ENCODE data around the gene MYCBPAP. TPM values are rescaled to one million over a fixed set of nuclear protein-coding genes. Genes with fewer than 3 reads are reported as not detected.

The MYCBPAP gene
- total RNA-seq, 1 donor from 2014 or later, result 1.3 TPM

- no peak for TF ChIP-seq CTCF (IDR thresholded peaks at IDR 0.05)
- intact Hi-C loops (cut with DNase I), result no loop called here
- Histone ChIP-seq H3K36me3 (peaks cover 13% of the 10 kb centered on the region), H3K27ac (no peak overlapping the region), H3K27me3 (peaks cover 12% of the 10 kb centered on the region), H3K4me3 (no peak overlapping the region), H3K9me3 (no peaks in the 10 kb centered on the region), H3K4me1 (peaks cover 6% of the 10 kb centered on the region)
- DNase-seq (no peak), ATAC-seq (no peak)
Measured at GRCh38 chr17:50466371-50467113, 41.7 kb upstream of the MYCBPAP start.

GRCh38 chr17:50467114-50467854, 41.0 kb upstream of the MYCBPAP start:
- TF ChIP-seq CTCF (IDR thresholded peaks at IDR 0.05), result no peak
- DNase-seq (no peak), ATAC-seq (no peak)
- H3K4me3 ChIP-seq, result no peak overlapping the region
- no peaks in the 10 kb centered on the region for H3K9me3 ChIP-seq
- H3K27ac ChIP-seq, result no peak overlapping the region
- peaks cover 13% of the 10 kb centered on the region for H3K36me3 ChIP-seq
- H3K4me1 ChIP-seq, result peaks cover 6% of the 10 kb centered on the region
- H3K27me3 ChIP-seq, result peaks cover 12% of the 10 kb centered on the region
- intact Hi-C loops (cut with DNase I), result no loop called here

- Histone ChIP-seq H3K27ac (no peak overlapping the region), H3K4me1 (peaks cover 6% of the 10 kb centered on the region), H3K27me3 (peaks cover 12% of the 10 kb centered on the region), H3K36me3 (peaks cover 7% of the 10 kb centered on the region), H3K4me3 (no peak overlapping the region), H3K9me3 (no peaks in the 10 kb centered on the region)
- intact Hi-C loops (cut with DNase I), result no loop called here
- TF ChIP-seq CTCF (IDR thresholded peaks at IDR 0.05), result no peak
- no peak for DNase-seq
- ATAC-seq, result no peak
Measured at GRCh38 chr17:50467855-50468303, 40.4 kb upstream of the MYCBPAP start.

GRCh38 chr17:50468304-50469207, 39.7 kb upstream of the MYCBPAP start, which contains the start of gene CHAD:
Gene CHAD (minus strand): TSS chr17:50468880. CDS start chr17:50468813, 67 bp downstream.
- no peak within 1 kb of the TSS for H3K27ac ChIP-seq
- no peak for DNase-seq
- H3K9me3 ChIP-seq, result no peaks in the 10 kb centered on the region
- H3K36me3 ChIP-seq, result peaks cover 5% of the 10 kb centered on the region
- H3K4me1 ChIP-seq, result peaks cover 6% of the 10 kb centered on the region
- H3K27me3 ChIP-seq, result peaks cover 12% of the 10 kb centered on the region
- no peak for TF ChIP-seq CTCF (IDR thresholded peaks at IDR 0.05)
- no peak for ATAC-seq
- H3K4me3 ChIP-seq, result peak within 1 kb of the TSS; percentile 14
- intact Hi-C loops (cut with DNase I), result no loop called here

GRCh38 chr17:50469208-50469605, 39.0 kb upstream of the MYCBPAP start:
- TF ChIP-seq CTCF (IDR thresholded peaks at IDR 0.05), result no peak
- intact Hi-C loops (cut with DNase I), result no loop called here
- no peak for DNase-seq
- no peak for ATAC-seq
- Histone ChIP-seq H3K27me3 (peaks cover 12% of the 10 kb centered on the region), H3K4me1 (peaks cover 6% of the 10 kb centered on the region), H3K9me3 (no peaks in the 10 kb centered on the region), H3K27ac (no peak overlapping the region), H3K4me3 (peak overlapping the region; percentile 14), H3K36me3 (peaks cover 5% of the 10 kb centered on the region)

All from upper lobe of right lung (tissue), 1 donor.